ENCODE results near the gene CD34. TPM values are rescaled to one million over a fixed set of nuclear protein-coding genes. Genes with fewer than 3 reads are reported as not detected.

CD34 gene, protein sequence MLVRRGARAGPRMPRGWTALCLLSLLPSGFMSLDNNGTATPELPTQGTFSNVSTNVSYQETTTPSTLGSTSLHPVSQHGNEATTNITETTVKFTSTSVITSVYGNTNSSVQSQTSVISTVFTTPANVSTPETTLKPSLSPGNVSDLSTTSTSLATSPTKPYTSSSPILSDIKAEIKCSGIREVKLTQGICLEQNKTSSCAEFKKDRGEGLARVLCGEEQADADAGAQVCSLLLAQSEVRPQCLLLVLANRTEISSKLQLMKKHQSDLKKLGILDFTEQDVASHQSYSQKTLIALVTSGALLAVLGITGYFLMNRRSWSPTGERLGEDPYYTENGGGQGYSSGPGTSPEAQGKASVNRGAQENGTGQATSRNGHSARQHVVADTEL
- total RNA-seq (2012; rRNA removed) = under 0.01 and 0.22 TPM in 2 replicates

GRCh38 chr1:207910591-207911354 is at the start of gene CD34:
CD34 (minus strand) TSS chr1:207911125; CDS start chr1:207911080, 45 bp downstream.
- Histone ChIP-seq H3K4me3 (ENCODE audit: low read length) (peak within 1 kb of the TSS; percentile 65), H3K4me2 (ENCODE audit: low read length) (peak within 1 kb of the TSS; percentile 83), H3K9me3 (replicated peaks; ENCODE audit: low read length) (no peaks in the 10 kb centered on the region), H3K27me3 (ENCODE audit: control insufficient read depth, insufficient read depth, low read length) (peaks cover 11% of the 10 kb centered on the region), H3K36me3 (ENCODE audit: insufficient read depth, low read length) (no peaks in the 10 kb centered on the region), H3K4me1 (ENCODE audit: control insufficient read depth, insufficient read depth, low read length) (peaks cover 11% of the 10 kb centered on the region), H3K9ac (ENCODE audit: low read depth, low read length) (no peak within 1 kb of the TSS)

- peaks cover 31% of the 10 kb centered on the region for H3K4me1 ChIP-seq (ENCODE audit: control insufficient read depth, insufficient read depth, low read length)
- no peaks in the 10 kb centered on the region for H3K9me3 ChIP-seq (replicated peaks; ENCODE audit: low read length)
- H3K36me3 ChIP-seq (ENCODE audit: insufficient read depth, low read length) = no peaks in the 10 kb centered on the region
- H3K4me3 ChIP-seq (ENCODE audit: low read length) = no peak overlapping the region
- no peaks in the 10 kb centered on the region for H3K27me3 ChIP-seq (ENCODE audit: control insufficient read depth, insufficient read depth, low read length)
- H3K9ac ChIP-seq (ENCODE audit: low read depth, low read length) = no peak overlapping the region
- no peak overlapping the region for H3K4me2 ChIP-seq (ENCODE audit: low read length)
These were observed 49.4 kb upstream of the CD34 start for GRCh38 chr1:207960346-207960745.

DNA sequence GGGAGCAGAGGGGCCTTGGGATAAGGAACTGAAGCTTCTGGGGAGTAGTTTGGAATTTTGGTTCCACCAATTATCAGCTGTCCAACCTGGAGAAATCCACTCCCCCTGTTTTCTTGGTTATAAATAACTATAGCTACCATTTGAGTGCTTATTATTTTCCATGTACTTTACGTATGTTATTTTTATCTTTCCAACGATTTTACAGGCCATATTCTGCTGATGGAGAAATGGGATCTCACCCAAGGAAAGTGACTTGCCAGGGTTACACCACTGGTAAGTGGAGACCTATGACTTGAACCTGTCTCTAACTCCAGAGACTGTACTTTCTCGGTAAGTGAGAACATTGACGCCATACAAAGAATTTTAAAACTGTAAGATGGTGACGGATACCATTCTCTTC is 49.0 kb upstream of the CD34 start:
- no peaks in the 10 kb centered on the region for H3K9me3 ChIP-seq (replicated peaks; ENCODE audit: low read length)
- H3K36me3 ChIP-seq (ENCODE audit: insufficient read depth, low read length) = no peaks in the 10 kb centered on the region
- no peak overlapping the region for H3K9ac ChIP-seq (ENCODE audit: low read depth, low read length)
- peak overlapping the region; percentile 95 for H3K4me2 ChIP-seq (ENCODE audit: low read length)
- H3K4me3 ChIP-seq (ENCODE audit: low read length) = peak overlapping the region; percentile 76
- H3K27me3 ChIP-seq (ENCODE audit: control insufficient read depth, insufficient read depth, low read length) = no peaks in the 10 kb centered on the region
- H3K4me1 ChIP-seq (ENCODE audit: control insufficient read depth, insufficient read depth, low read length) = peaks cover 31% of the 10 kb centered on the region

DNA sequence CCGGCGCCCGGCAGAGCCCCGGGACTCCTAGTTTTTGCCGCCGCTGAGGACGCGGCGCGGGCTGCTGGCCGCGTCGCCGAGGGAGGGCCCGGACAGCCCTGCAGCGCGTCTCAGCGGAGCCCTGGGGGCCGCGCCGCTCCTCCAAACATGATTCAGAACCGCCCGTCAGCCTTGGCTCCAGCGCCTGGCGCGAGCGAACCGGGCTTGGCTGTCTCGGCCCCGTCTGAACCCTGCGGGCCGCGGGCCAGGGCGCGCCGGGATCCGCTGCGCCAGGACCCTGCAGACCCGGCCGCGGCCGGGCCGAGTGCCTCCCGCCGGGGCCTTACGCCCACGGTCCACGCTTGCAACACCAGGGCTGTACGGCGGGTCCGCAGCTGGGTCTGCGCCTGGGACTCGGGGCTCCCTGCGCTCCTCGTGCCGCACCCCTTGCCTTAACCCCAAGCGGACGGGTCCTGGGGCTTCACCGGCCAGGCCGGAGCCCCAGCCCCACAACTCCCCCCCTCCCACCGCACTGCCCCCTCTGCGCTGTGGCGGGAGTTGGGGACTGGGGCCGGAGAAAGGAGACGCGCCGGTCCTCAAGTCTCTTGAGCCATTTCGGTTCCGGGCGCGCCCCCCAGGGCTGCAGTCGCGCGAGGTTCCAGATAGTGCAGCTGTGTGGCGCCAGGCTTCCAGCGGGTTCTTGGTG is 48.4 kb upstream of the CD34 start:
- H3K4me2 ChIP-seq (ENCODE audit: low read length) = peak overlapping the region; percentile 95
- H3K9me3 ChIP-seq (replicated peaks; ENCODE audit: low read length) = no peaks in the 10 kb centered on the region
- H3K9ac ChIP-seq (ENCODE audit: low read depth, low read length) = peak overlapping the region; percentile 80
- H3K4me3 ChIP-seq (ENCODE audit: low read length) = peak overlapping the region; percentile 76
- H3K4me1 ChIP-seq (ENCODE audit: control insufficient read depth, insufficient read depth, low read length) = peaks cover 26% of the 10 kb centered on the region
- H3K27me3 ChIP-seq (ENCODE audit: control insufficient read depth, insufficient read depth, low read length) = no peaks in the 10 kb centered on the region
- no peaks in the 10 kb centered on the region for H3K36me3 ChIP-seq (ENCODE audit: insufficient read depth, low read length)

DNA sequence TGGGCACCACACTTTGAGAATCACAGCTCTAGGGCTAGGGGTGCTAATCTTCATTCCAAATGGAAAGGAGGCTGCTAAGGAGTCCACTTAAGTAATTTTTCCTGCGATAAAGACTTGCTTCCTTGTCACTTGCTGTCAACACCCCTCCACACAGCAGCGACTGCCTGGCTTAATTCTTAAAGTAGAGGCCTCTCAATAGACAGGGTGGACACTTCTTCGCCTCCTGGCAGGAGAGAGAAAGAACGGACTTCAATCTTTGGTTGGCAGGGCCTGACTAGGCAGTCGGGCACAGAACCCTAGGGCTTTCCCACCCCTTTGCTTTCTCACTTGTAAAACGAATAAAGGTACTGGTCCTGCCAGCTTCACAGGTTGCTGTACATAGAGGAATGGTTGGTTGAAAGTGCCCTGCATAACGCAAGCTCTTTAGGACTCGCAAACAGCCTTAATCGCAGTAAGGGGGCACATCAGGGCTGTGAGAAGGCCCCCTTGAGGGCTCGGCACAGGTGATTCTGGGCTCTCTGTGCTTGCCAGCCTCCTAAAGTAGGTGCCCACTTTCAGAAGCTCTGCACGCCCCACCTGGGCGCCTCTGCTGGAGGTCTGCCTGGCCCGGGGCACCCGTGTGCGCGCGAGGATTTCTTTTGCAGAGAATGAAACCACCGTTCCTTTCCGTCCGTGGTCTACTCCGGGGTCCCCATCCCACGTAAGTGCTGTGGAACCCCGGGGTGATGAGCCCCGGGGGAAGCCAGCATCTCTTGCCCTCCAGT is 47.6 kb upstream of the CD34 start:
- Histone ChIP-seq H3K9me3 (replicated peaks; ENCODE audit: low read length) (no peaks in the 10 kb centered on the region), H3K4me1 (ENCODE audit: control insufficient read depth, insufficient read depth, low read length) (peaks cover 19% of the 10 kb centered on the region), H3K36me3 (ENCODE audit: insufficient read depth, low read length) (no peaks in the 10 kb centered on the region), H3K27me3 (ENCODE audit: control insufficient read depth, insufficient read depth, low read length) (no peaks in the 10 kb centered on the region), H3K4me3 (ENCODE audit: low read length) (peak overlapping the region; percentile 76), H3K9ac (ENCODE audit: low read depth, low read length) (peak overlapping the region; percentile 80), H3K4me2 (ENCODE audit: low read length) (peak overlapping the region; percentile 95)

GRCh38 chr1:207956986-207957385 is 46.1 kb upstream of the CD34 start:
- Histone ChIP-seq H3K36me3 (ENCODE audit: insufficient read depth, low read length) (no peaks in the 10 kb centered on the region), H3K27me3 (ENCODE audit: control insufficient read depth, insufficient read depth, low read length) (peaks cover 5% of the 10 kb centered on the region), H3K4me2 (ENCODE audit: low read length) (no peak overlapping the region), H3K9me3 (replicated peaks; ENCODE audit: low read length) (no peaks in the 10 kb centered on the region), H3K9ac (ENCODE audit: low read depth, low read length) (no peak overlapping the region), H3K4me1 (ENCODE audit: control insufficient read depth, insufficient read depth, low read length) (peaks cover 8% of the 10 kb centered on the region), H3K4me3 (ENCODE audit: low read length) (no peak overlapping the region)

GRCh38 chr1:207954104-207954503 is 43.2 kb upstream of the CD34 start:
- H3K27me3 ChIP-seq (ENCODE audit: control insufficient read depth, insufficient read depth, low read length) = peaks cover 19% of the 10 kb centered on the region
- no peaks in the 10 kb centered on the region for H3K36me3 ChIP-seq (ENCODE audit: insufficient read depth, low read length)
- no peak overlapping the region for H3K4me2 ChIP-seq (ENCODE audit: low read length)
- no peak overlapping the region for H3K9ac ChIP-seq (ENCODE audit: low read depth, low read length)
- H3K4me3 ChIP-seq (ENCODE audit: low read length) = no peak overlapping the region
- peaks cover 6% of the 10 kb centered on the region for H3K4me1 ChIP-seq (ENCODE audit: control insufficient read depth, insufficient read depth, low read length)
- H3K9me3 ChIP-seq (replicated peaks; ENCODE audit: low read length) = no peaks in the 10 kb centered on the region

DNA sequence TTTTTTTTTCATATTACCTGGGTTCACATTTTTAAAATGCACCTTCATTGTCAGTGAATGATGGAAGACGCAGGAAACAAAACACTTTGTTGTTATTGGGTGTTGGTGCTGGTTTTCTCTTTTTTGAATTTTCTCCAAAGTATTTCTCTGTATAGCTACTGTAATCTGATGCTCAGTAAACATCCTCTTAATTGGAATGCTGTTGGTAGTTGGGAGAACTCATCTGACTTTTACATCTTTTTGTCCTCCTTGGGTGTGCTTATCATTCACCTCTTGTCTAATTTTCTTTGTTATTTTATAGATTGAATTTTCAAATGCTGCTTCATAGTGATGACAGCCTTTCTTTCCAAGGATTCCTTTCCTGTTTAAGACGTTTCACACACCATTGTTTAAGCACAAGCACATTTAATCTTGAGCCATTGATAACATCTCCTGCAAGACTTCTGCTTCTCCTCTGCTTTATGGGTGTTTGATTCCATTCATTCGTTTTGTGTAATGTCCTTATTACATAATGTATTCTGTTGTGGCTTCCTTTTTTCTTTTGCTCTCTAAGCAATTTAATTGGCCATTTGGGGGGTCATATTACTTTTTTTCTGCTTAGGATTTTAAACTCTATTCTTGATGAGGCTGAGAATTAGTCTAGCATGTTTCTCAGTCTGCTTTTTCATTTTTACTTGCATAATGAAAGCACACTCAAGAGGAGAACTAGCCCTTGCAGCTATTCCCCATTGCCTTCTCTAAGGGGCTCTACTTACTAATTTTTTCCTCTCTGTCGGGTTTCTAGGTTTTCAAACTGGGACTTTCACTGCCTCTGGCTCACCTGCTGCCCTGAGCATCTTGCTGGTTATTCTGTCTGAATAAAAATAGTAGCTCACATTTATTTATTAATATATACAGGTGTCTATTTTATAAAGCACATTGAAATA is 42.0 kb upstream of the CD34 start:
- Histone ChIP-seq H3K4me3 (ENCODE audit: low read length) (no peak overlapping the region), H3K36me3 (ENCODE audit: insufficient read depth, low read length) (no peaks in the 10 kb centered on the region), H3K27me3 (ENCODE audit: control insufficient read depth, insufficient read depth, low read length) (peaks cover 19% of the 10 kb centered on the region), H3K9me3 (replicated peaks; ENCODE audit: low read length) (no peaks in the 10 kb centered on the region), H3K4me1 (ENCODE audit: control insufficient read depth, insufficient read depth, low read length) (no peaks in the 10 kb centered on the region), H3K4me2 (ENCODE audit: low read length) (no peak overlapping the region), H3K9ac (ENCODE audit: low read depth, low read length) (no peak overlapping the region)

DNA sequence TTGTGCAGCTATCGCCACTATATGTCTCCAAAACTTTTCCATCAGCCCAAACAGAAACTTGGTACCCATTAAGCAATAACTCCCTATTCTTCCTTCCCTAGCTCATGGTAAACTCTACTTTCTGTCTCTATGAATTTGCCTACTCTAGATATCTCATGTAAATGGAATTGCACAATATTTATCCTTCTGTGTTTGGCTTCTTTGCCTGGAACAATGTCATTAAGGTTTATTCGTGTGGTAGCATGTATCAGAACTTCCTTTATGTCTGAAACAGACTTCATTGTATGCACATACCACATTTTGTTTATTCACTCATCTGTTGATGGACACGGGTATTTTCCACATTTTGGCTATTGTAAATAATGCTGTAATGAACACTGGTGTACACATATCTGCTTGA is 40.7 kb upstream of the CD34 start:
- H3K4me1 ChIP-seq (ENCODE audit: control insufficient read depth, insufficient read depth, low read length) = no peaks in the 10 kb centered on the region
- H3K4me2 ChIP-seq (ENCODE audit: low read length) = no peak overlapping the region
- no peak overlapping the region for H3K4me3 ChIP-seq (ENCODE audit: low read length)
- no peaks in the 10 kb centered on the region for H3K9me3 ChIP-seq (replicated peaks; ENCODE audit: low read length)
- peaks cover 19% of the 10 kb centered on the region for H3K27me3 ChIP-seq (ENCODE audit: control insufficient read depth, insufficient read depth, low read length)
- H3K9ac ChIP-seq (ENCODE audit: low read depth, low read length) = no peak overlapping the region
- H3K36me3 ChIP-seq (ENCODE audit: insufficient read depth, low read length) = no peaks in the 10 kb centered on the region

GRCh38 chr1:207950750-207951149 is 39.8 kb upstream of the CD34 start:
- H3K9me3 ChIP-seq (replicated peaks; ENCODE audit: low read length) = no peaks in the 10 kb centered on the region
- H3K4me2 ChIP-seq (ENCODE audit: low read length) = no peak overlapping the region
- H3K9ac ChIP-seq (ENCODE audit: low read depth, low read length) = no peak overlapping the region
- H3K27me3 ChIP-seq (ENCODE audit: control insufficient read depth, insufficient read depth, low read length) = peaks cover 19% of the 10 kb centered on the region
- no peaks in the 10 kb centered on the region for H3K4me1 ChIP-seq (ENCODE audit: control insufficient read depth, insufficient read depth, low read length)
- no peaks in the 10 kb centered on the region for H3K36me3 ChIP-seq (ENCODE audit: insufficient read depth, low read length)
- H3K4me3 ChIP-seq (ENCODE audit: low read length) = no peak overlapping the region
